ENCODE measurements around the gene NKAIN2.

Gene NKAIN2

GRCh38 chr6:124783344-124783743 is 979.7 kb downstream of the NKAIN2 start:
- no peaks in the 10 kb centered on the region for H3K36me3 ChIP-seq
- H3K4me3 ChIP-seq, result no peak overlapping the region
- H3K9ac ChIP-seq, result no peak overlapping the region
- no peak for TF ChIP-seq Cebpa-rat (IDR thresholded peaks at IDR 0.05)
- H3K4me1 ChIP-seq, result 0 out of 2 replicates have a peak, but pooled peaks cover 4% of the 10 kb centered on the region
- H3K9me3 ChIP-seq, result no peaks in the 10 kb centered on the region
- H3K4me2 ChIP-seq, result no peak overlapping the region
- no peak overlapping the region for H3K27ac ChIP-seq
- H4K20me1 ChIP-seq, result no peaks in the 10 kb centered on the region
- no peaks in the 10 kb centered on the region for H3K27me3 ChIP-seq

DNA sequence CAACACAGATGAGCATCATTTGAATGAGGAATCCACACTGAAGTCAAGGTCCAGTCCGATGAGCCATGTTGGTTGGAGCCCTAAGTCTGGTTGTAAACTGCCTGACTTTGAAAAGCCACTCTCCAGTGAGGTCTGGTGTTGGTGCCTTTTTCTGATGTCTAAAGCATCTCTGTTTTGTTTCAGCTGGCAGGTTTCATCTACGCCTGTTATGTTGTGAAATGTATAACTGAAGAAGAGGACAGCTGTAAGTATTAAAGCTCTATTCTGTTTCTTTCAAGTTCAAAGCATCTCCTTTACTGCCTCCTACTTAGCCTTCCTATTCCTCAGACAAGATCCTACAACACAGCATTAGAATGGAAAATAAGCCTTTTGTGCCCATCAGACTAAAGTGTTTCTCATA is 987.5 kb downstream of the NKAIN2 start:
- no peaks in the 10 kb centered on the region for H4K20me1 ChIP-seq
- no peak overlapping the region for H3K27ac ChIP-seq
- H3K36me3 ChIP-seq, result no peaks in the 10 kb centered on the region
- no peaks in the 10 kb centered on the region for H3K4me1 ChIP-seq
- no peak for TF ChIP-seq Cebpa-rat (IDR thresholded peaks at IDR 0.05)
- no peaks in the 10 kb centered on the region for H3K27me3 ChIP-seq
- H3K4me2 ChIP-seq, result no peak overlapping the region
- no peak overlapping the region for H3K9ac ChIP-seq
- no peaks in the 10 kb centered on the region for H3K9me3 ChIP-seq
- no peak overlapping the region for H3K4me3 ChIP-seq

DNA sequence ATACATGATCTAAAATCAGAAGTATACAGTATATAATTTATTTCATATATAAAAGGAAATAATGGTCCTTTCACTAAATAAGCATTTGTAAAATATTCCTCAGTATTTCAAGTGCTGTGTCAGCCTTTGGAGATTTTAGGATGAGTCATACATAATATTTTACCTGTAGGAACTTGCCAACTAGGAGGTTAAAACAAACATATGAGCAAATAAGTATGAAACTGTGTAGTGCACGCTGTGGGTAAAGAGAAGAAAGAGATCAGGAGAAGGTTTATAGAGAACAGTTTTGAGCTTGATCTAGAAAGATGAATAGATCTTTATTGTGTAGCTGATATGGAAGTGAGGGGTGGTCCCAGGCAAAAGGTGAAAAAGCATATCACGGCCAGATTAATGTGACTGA is 988.7 kb downstream of the NKAIN2 start:
- Histone ChIP-seq H3K27me3 (no peaks in the 10 kb centered on the region), H3K9ac (no peak overlapping the region), H3K9me3 (no peaks in the 10 kb centered on the region), H3K4me1 (no peaks in the 10 kb centered on the region), H3K36me3 (no peaks in the 10 kb centered on the region), H3K4me3 (no peak overlapping the region), H3K27ac (no peak overlapping the region), H3K4me2 (no peak overlapping the region), H4K20me1 (no peaks in the 10 kb centered on the region)
- no peak for TF ChIP-seq Cebpa-rat (IDR thresholded peaks at IDR 0.05)

GRCh38 chr6:124793398-124793797 is 989.7 kb downstream of the NKAIN2 start:
- no peaks in the 10 kb centered on the region for H3K4me1 ChIP-seq
- H3K9ac ChIP-seq, result no peak overlapping the region
- no peaks in the 10 kb centered on the region for H4K20me1 ChIP-seq
- TF ChIP-seq Cebpa-rat (IDR thresholded peaks at IDR 0.05), result no peak
- no peak overlapping the region for H3K4me3 ChIP-seq
- H3K4me2 ChIP-seq, result no peak overlapping the region
- H3K27me3 ChIP-seq, result no peaks in the 10 kb centered on the region
- no peaks in the 10 kb centered on the region for H3K36me3 ChIP-seq
- H3K27ac ChIP-seq, result no peak overlapping the region
- no peaks in the 10 kb centered on the region for H3K9me3 ChIP-seq

DNA sequence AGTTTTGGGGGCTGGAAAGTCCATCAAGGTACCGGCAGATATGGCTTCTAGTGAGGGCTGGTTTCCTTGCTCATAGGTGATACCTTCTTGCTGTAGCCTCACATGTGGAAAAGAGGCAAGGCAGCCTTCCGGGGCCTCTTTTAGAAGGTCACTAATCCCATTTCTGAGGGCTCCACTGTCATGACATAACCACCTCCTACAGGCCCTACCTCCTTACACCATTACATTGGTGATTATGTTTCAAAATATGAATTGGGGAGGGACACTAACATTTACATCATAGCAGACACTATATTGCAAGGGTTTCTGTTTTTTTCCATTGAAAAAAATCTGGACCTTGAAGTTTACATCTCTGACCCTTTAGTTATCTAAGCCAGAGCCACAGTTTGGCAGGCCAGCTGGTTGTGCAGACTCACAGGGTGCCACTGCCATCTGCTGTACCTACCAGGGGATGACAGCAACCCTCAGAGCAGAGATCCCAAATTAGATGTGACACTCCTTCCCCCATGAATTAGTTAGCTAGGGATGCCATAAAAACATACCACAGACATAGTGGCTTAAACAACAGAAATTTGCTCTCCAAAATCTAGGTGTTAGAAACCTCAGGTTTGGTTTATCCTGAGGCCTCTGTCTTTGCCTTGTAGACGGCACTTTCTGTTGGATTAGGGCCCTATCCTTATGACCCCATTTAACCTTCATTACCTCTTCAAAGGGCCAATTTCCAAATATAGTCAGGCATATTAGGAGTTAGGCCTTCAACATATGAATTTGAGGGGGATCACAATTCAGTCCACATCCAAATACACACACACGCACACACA is 992.2 kb downstream of the NKAIN2 start:
- no peak overlapping the region for H3K9ac ChIP-seq
- no peaks in the 10 kb centered on the region for H3K36me3 ChIP-seq
- TF ChIP-seq Cebpa-rat (IDR thresholded peaks at IDR 0.05), result no peak
- no peak overlapping the region for H3K4me3 ChIP-seq
- no peak overlapping the region for H3K27ac ChIP-seq
- no peaks in the 10 kb centered on the region for H4K20me1 ChIP-seq
- no peaks in the 10 kb centered on the region for H3K9me3 ChIP-seq
- no peaks in the 10 kb centered on the region for H3K27me3 ChIP-seq
- no peak overlapping the region for H3K4me2 ChIP-seq
- no peaks in the 10 kb centered on the region for H3K4me1 ChIP-seq

DNA sequence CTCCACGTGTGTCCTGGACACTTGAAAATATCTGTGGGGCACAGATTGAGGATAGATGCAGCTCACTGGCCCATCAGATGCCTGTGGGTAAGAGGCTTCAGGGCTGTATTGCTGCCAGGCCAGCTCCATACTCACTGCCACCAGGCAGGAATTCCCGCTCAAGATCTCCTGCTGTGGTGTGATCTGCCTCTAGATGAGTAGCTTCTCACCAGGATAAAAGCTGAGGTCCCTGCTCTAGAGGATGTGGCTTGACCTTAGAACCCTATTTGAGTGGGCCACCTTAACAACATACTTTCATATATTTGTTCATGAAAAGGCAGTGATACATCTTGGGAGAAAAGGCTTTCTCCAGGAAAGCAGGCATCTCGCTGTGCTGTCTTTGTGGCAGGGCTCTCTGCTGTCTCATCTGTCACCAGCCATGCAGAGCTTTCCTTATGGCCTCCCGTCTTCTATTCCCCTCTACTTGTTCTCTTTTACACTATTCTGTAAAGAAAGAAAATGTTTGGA is 992.9 kb downstream of the NKAIN2 start:
- Histone ChIP-seq H3K36me3 (no peaks in the 10 kb centered on the region), H3K4me3 (no peak overlapping the region), H3K27ac (no peak overlapping the region), H4K20me1 (no peaks in the 10 kb centered on the region), H3K27me3 (no peaks in the 10 kb centered on the region), H3K9me3 (no peaks in the 10 kb centered on the region), H3K4me2 (no peak overlapping the region), H3K4me1 (no peaks in the 10 kb centered on the region), H3K9ac (no peak overlapping the region)
- TF ChIP-seq Cebpa-rat (IDR thresholded peaks at IDR 0.05), result no peak

- no peaks in the 10 kb centered on the region for H3K4me1 ChIP-seq
- no peak overlapping the region for H3K9ac ChIP-seq
- no peak for TF ChIP-seq Cebpa-rat (IDR thresholded peaks at IDR 0.05)
- no peaks in the 10 kb centered on the region for H3K9me3 ChIP-seq
- no peaks in the 10 kb centered on the region for H3K27me3 ChIP-seq
- no peak overlapping the region for H3K4me3 ChIP-seq
- H4K20me1 ChIP-seq, result no peaks in the 10 kb centered on the region
- H3K4me2 ChIP-seq, result no peak overlapping the region
- H3K36me3 ChIP-seq, result no peaks in the 10 kb centered on the region
- no peak overlapping the region for H3K27ac ChIP-seq
These were observed 993.6 kb downstream of the NKAIN2 start for GRCh38 chr6:124797224-124797623.

DNA sequence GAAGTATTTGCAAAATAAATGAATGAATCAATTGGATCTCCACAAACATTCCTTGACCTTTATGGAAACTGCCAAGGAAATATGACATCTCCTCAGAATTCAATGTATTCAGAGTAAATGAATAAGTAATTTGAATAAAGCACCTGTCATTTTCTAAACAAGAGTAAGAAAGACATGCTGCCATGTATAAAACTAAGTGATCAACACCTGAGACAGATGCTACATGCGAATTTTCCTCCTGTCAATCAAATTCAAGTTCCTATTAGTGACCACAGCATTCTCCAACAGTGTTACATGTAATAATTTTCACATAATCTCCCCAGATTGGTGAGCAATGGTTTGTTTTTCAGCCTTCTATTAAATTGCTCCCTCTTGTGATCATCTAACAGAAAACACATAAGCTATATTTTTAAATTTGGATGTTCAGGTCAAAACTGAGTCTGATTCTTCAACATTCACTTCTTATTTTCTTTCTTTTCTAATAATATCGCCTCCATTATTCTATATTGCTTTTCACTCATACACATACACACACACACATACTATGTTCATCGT is 995.4 kb downstream of the NKAIN2 start:
- Histone ChIP-seq H4K20me1 (no peaks in the 10 kb centered on the region), H3K36me3 (no peaks in the 10 kb centered on the region), H3K4me2 (no peak overlapping the region), H3K9me3 (no peaks in the 10 kb centered on the region), H3K4me3 (no peak overlapping the region), H3K27me3 (no peaks in the 10 kb centered on the region), H3K27ac (no peak overlapping the region), H3K4me1 (no peaks in the 10 kb centered on the region), H3K9ac (no peak overlapping the region)
- no peak for TF ChIP-seq Cebpa-rat (IDR thresholded peaks at IDR 0.05)

DNA sequence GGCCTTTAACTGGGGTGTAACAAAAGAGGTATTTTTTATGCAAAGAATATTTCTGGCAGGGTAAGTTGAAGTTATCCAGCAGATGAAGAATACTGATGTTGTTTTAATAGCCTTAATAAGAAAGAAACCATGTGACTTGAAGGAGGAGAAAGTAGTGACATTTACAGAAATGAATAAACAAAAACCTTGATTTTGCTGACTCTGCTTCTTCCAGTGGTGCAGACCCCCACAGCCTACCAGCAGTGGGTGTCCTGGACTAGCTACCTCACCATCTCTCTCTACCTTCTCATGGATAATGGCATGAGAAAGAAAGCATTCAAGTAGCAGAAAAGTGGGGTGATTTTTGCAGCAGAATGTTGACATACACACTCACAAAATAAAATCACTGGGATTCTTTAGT is 996.0 kb downstream of the NKAIN2 start:
- Histone ChIP-seq H3K9ac (no peak overlapping the region), H3K27me3 (no peaks in the 10 kb centered on the region), H4K20me1 (no peaks in the 10 kb centered on the region), H3K27ac (no peak overlapping the region), H3K4me2 (no peak overlapping the region), H3K4me1 (no peaks in the 10 kb centered on the region), H3K36me3 (no peaks in the 10 kb centered on the region), H3K4me3 (no peak overlapping the region), H3K9me3 (no peaks in the 10 kb centered on the region)
- TF ChIP-seq Cebpa-rat (IDR thresholded peaks at IDR 0.05), result no peak

DNA sequence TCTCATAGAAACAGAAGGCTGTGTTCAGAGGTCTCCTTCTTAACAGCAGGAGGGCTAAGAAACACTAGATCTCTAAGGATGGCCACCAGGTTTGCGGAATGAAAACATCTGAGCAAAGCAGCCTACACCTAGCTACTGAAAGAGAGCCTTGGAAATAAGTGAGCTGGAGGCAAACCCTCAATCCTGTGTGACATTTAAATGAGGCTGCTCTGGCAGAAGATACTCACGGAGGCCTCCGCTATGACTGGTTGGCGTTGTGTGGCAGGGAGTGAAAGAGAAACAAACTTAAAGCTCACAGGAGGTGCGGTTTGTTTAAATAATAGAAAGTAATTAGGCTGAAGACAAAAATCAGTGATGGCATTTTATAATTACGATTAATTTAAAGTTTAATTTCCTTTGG is 996.6 kb downstream of the NKAIN2 start:
- H3K9me3 ChIP-seq, result no peaks in the 10 kb centered on the region
- H4K20me1 ChIP-seq, result no peaks in the 10 kb centered on the region
- no peaks in the 10 kb centered on the region for H3K36me3 ChIP-seq
- no peak overlapping the region for H3K9ac ChIP-seq
- no peak for TF ChIP-seq Cebpa-rat (IDR thresholded peaks at IDR 0.05)
- H3K4me2 ChIP-seq, result no peak overlapping the region
- no peak overlapping the region for H3K27ac ChIP-seq
- no peaks in the 10 kb centered on the region for H3K27me3 ChIP-seq
- H3K4me3 ChIP-seq, result no peak overlapping the region
- no peaks in the 10 kb centered on the region for H3K4me1 ChIP-seq
